Effector memory CD8-positive, alpha-beta T cell (primary cell): ENCODE measurements around the gene S100A11.
"Not testable (repeated sequence)": the region's sequence is repeated elsewhere in the genome, so short reads cannot be mapped to it uniquely, and the experiment has no call there.

Experiments
- ATAC-seq: fragments of 150-1000 bp; cut with Tn5 transposase; replicated peaks from 2 replicates; pipeline ENCODE4 v1.10.0; 2021; ENCODE audit warnings: mild to moderate bottlenecking, moderate library complexity
- DNase-seq, 3 experiments: peaks; one replicate each; pipeline ENCODE4 v3.0.0; 2021
- H3K27ac Mint-ChIP-seq, 2 donors: one replicate each; pipeline ENCODE4 v1.8.0; 2022; ENCODE audit warnings: mild to moderate bottlenecking in 2 of 2, mixed read lengths in 2 of 2, moderate library complexity in 2 of 2
- H3K27me3 Mint-ChIP-seq, 2 donors: one replicate each; pipeline ENCODE4 v1.8.0; 2022; ENCODE audit warnings: mixed read lengths in 2 of 2
- H3K36me3 Mint-ChIP-seq: one replicate; pipeline ENCODE4 v1.8.0; 2022; ENCODE audit warnings: mild to moderate bottlenecking, moderate library complexity, mixed read lengths; ENCODE audit not compliant: insufficient read depth
- H3K4me1 Mint-ChIP-seq, 2 donors: one replicate each; pipeline ENCODE4 v1.8.0; 2022; ENCODE audit warnings: low read depth in 2 of 2, mixed read lengths in 2 of 2
- H3K4me3 Mint-ChIP-seq, 2 donors: one replicate each; pipeline ENCODE4 v1.8.0; 2022; ENCODE audit warnings: mild to moderate bottlenecking in 2 of 2, mixed read lengths in 2 of 2, moderate library complexity in 2 of 2
- H3K9me3 Mint-ChIP-seq, 2 donors: one replicate each; pipeline ENCODE4 v1.8.0; 2022; ENCODE audit warnings: mixed read lengths in 2 of 2
- total RNA-seq, 9 experiments: gene quantifications; one replicate each; lab custom pipeline; 2026; lab: John Stamatoyannopoulos, UW

Gene S100A11
- 11.4 to 60.6 (median 30.4) reads per million in 9 experiments for total RNA-seq

- peak within 1 kb of the TSS; percentile 87 to 89 for H3K4me3 Mint-ChIP-seq
- ATAC-seq: peak; percentile 53
- peak; percentile 40 to 47 (median 44) for DNase-seq
- H3K27ac Mint-ChIP-seq: peak within 1 kb of the TSS; percentile 97
- H3K9me3 Mint-ChIP-seq: no peaks in the 10 kb centered on the region
- H3K36me3 Mint-ChIP-seq: peaks cover 42% of the 10 kb centered on the region
- no peaks in the 10 kb centered on the region for H3K27me3 Mint-ChIP-seq
- peaks cover 21 to 27% of the 10 kb centered on the region in 2 donors for H3K4me1 Mint-ChIP-seq
These were observed at the start of gene S100A11 for GRCh38 chr1:152036267-152037216. Gene S100A11 (minus strand): TSS chr1:152037004. CDS start chr1:152036915, 89 bp downstream.

GRCh38 chr1:152084853-152085252, 48.0 kb upstream of the S100A11 start:
- DNase-seq (no peak), ATAC-seq (no peak)
- Mint-ChIP-seq H3K27ac (no peak overlapping the region), H3K27me3 (peaks cover 10 to 14% of the 10 kb centered on the region in 2 donors), H3K36me3 (no peaks in the 10 kb centered on the region), H3K4me1 (no peaks in the 10 kb centered on the region), H3K4me3 (no peak overlapping the region), H3K9me3 (no peaks in the 10 kb centered on the region)

GRCh38 chr1:152081026-152081425, 44.2 kb upstream of the S100A11 start:
- H3K27ac Mint-ChIP-seq, H3K36me3 Mint-ChIP-seq, H3K9me3 Mint-ChIP-seq, ATAC-seq, DNase-seq, H3K4me1 Mint-ChIP-seq, H3K4me3 Mint-ChIP-seq: not testable (repeated sequence)
- H3K27me3 Mint-ChIP-seq: peaks cover 18 to 28% of the 10 kb centered on the region in 2 donors

- not testable (repeated sequence) for DNase-seq, H3K36me3 Mint-ChIP-seq, H3K9me3 Mint-ChIP-seq, H3K4me1 Mint-ChIP-seq, H3K4me3 Mint-ChIP-seq, ATAC-seq, H3K27ac Mint-ChIP-seq
- peaks cover 21 to 30% of the 10 kb centered on the region in 2 donors for H3K27me3 Mint-ChIP-seq
These were observed 43.7 kb upstream of the S100A11 start for GRCh38 chr1:152080494-152080893.

GRCh38 chr1:152078831-152079441, 42.1 kb upstream of the S100A11 start:
- ATAC-seq (no peak), DNase-seq (no peak)
- H3K36me3 Mint-ChIP-seq: no peaks in the 10 kb centered on the region
- H3K27me3 Mint-ChIP-seq: peaks cover 28 to 33% of the 10 kb centered on the region in 2 donors
- no peak overlapping the region for H3K4me3 Mint-ChIP-seq
- H3K4me1 Mint-ChIP-seq: no peaks in the 10 kb centered on the region
- no peaks in the 10 kb centered on the region for H3K9me3 Mint-ChIP-seq
- H3K27ac Mint-ChIP-seq: no peak overlapping the region

GRCh38 chr1:152072311-152072710, 35.5 kb upstream of the S100A11 start:
- Mint-ChIP-seq H3K27me3 (peaks cover 54 to 60% of the 10 kb centered on the region in 2 donors), H3K36me3 (no peaks in the 10 kb centered on the region), H3K4me3 (no peak overlapping the region), H3K4me1 (no peaks in the 10 kb centered on the region), H3K27ac (no peak overlapping the region), H3K9me3 (no peaks in the 10 kb centered on the region)
- DNase-seq: no peak
- no peak for ATAC-seq

GRCh38 chr1:152071123-152071522, 34.3 kb upstream of the S100A11 start:
- ATAC-seq: no peak
- H3K27ac Mint-ChIP-seq: no peak overlapping the region
- peaks cover 61 to 65% of the 10 kb centered on the region in 2 donors for H3K27me3 Mint-ChIP-seq
- no peak for DNase-seq
- no peaks in the 10 kb centered on the region for H3K36me3 Mint-ChIP-seq
- H3K4me3 Mint-ChIP-seq: no peak overlapping the region
- no peaks in the 10 kb centered on the region for H3K9me3 Mint-ChIP-seq
- no peaks in the 10 kb centered on the region for H3K4me1 Mint-ChIP-seq

GRCh38 chr1:152067929-152068328, 31.1 kb upstream of the S100A11 start:
- ATAC-seq (no peak), DNase-seq (no peak)
- Mint-ChIP-seq H3K27ac (no peak overlapping the region), H3K4me1 (no peaks in the 10 kb centered on the region), H3K36me3 (no peaks in the 10 kb centered on the region), H3K27me3 (peaks cover 63 to 64% of the 10 kb centered on the region in 2 donors), H3K4me3 (no peak overlapping the region), H3K9me3 (no peaks in the 10 kb centered on the region)

GRCh38 chr1:152067150-152067549, 30.3 kb upstream of the S100A11 start:
- ATAC-seq (no peak), DNase-seq (no peak)
- Mint-ChIP-seq H3K9me3 (no peaks in the 10 kb centered on the region), H3K27ac (no peak overlapping the region), H3K27me3 (peaks cover 55 to 56% of the 10 kb centered on the region in 2 donors), H3K36me3 (no peaks in the 10 kb centered on the region), H3K4me3 (no peak overlapping the region), H3K4me1 (no peaks in the 10 kb centered on the region)

GRCh38 chr1:152061952-152062351, 25.1 kb upstream of the S100A11 start:
- DNase-seq (no peak), ATAC-seq (no peak)
- H3K27ac Mint-ChIP-seq: no peak overlapping the region
- no peak overlapping the region for H3K4me3 Mint-ChIP-seq
- no peaks in the 10 kb centered on the region for H3K36me3 Mint-ChIP-seq
- H3K4me1 Mint-ChIP-seq: no peaks in the 10 kb centered on the region
- H3K27me3 Mint-ChIP-seq: peaks cover 28 to 31% of the 10 kb centered on the region in 2 donors
- H3K9me3 Mint-ChIP-seq: no peaks in the 10 kb centered on the region

GRCh38 chr1:152053375-152053774, 16.6 kb upstream of the S100A11 start:
- Mint-ChIP-seq H3K27ac (no peak overlapping the region), H3K27me3 (peaks cover 22 to 31% of the 10 kb centered on the region in 2 donors), H3K4me1 (peaks cover 5 to 7% of the 10 kb centered on the region in 2 donors), H3K36me3 (no peaks in the 10 kb centered on the region), H3K9me3 (no peaks in the 10 kb centered on the region), H3K4me3 (no peak overlapping the region)
- no peak for ATAC-seq
- no peak for DNase-seq

- Mint-ChIP-seq H3K36me3 (peaks cover 6% of the 10 kb centered on the region), H3K27ac (peak overlapping the region in 1 of 2 donors; percentile 26), H3K4me3 (no peak overlapping the region), H3K4me1 (peaks cover 13 to 15% of the 10 kb centered on the region in 2 donors), H3K9me3 (no peaks in the 10 kb centered on the region), H3K27me3 (peaks cover 22 to 24% of the 10 kb centered on the region in 2 donors)
- DNase-seq (peak; percentile 80 to 85 (median 82)), ATAC-seq (no peak)
These were observed 15.8 kb upstream of the S100A11 start for GRCh38 chr1:152052606-152053005.

- H3K4me3 Mint-ChIP-seq: no peak overlapping the region
- peaks cover 18 to 22% of the 10 kb centered on the region in 2 donors for H3K27me3 Mint-ChIP-seq
- DNase-seq: no peak
- peaks cover 6% of the 10 kb centered on the region for H3K36me3 Mint-ChIP-seq
- H3K27ac Mint-ChIP-seq: no peak overlapping the region
- no peak for ATAC-seq
- peaks cover 18 to 19% of the 10 kb centered on the region in 2 donors for H3K4me1 Mint-ChIP-seq
- no peaks in the 10 kb centered on the region for H3K9me3 Mint-ChIP-seq
These were observed 14.3 kb upstream of the S100A11 start for GRCh38 chr1:152050886-152051675.
